ENCODE data around the gene GARIN5B. TPM values are rescaled to one million over a fixed set of nuclear protein-coding genes. Genes with fewer than 3 reads are reported as not detected.

The GARIN5B gene
- total RNA-seq, 1 experiment from 2014 or later: 0.13 TPM

- H3K4me3 Mint-ChIP-seq: no peak overlapping the region
- H3K36me3 Mint-ChIP-seq (ENCODE audit: insufficient read depth in 1 of 3, low read depth in 3 of 3): peaks cover 46 to 67% (median 67%) of the 10 kb centered on the region in 3 experiments; a peak in 6 of 7 replicates
- peak; percentile 52 for DNase-seq
- Histone ChIP-seq H3T11ph (ENCODE audit: low read length) (no peak overlapping the region), H3K9ac (ENCODE audit: extremely low read depth, insufficient read length, low read length) (no peak overlapping the region), H3K4me1 (ENCODE audit: insufficient read depth, low read length) (peaks cover 3% of the 10 kb centered on the region; the same call in 1 of the 2 replicates), H3K23ac (ENCODE audit: insufficient read length, low read depth, low read length) (no peak overlapping the region), H4K5ac (ENCODE audit: insufficient read length, low read depth, low read length) (no peak overlapping the region), H2AK5ac (ENCODE audit: insufficient read length, low read length) (no peak overlapping the region), H3K4ac (ENCODE audit: low read depth, low read length) (no peak overlapping the region), H2AFZ (ENCODE audit: low read length) (no peak overlapping the region), H4K8ac (replicated peaks; ENCODE audit: insufficient read length, low read depth, low read length) (no peak overlapping the region), H3K27ac (ENCODE audit: insufficient read length, low read depth, low read length) (no peak overlapping the region), H3K27me3 (ENCODE audit: insufficient read depth, low read length) (no peaks in the 10 kb centered on the region), H3K4me2 (ENCODE audit: insufficient read depth, insufficient read length, low read length) (no peak overlapping the region), H3K9me3 (ENCODE audit: control insufficient read depth, low read depth, low read length) (no peaks in the 10 kb centered on the region), H3K23me2 (ENCODE audit: insufficient read length, low read depth, low read length, poor library complexity, severe bottlenecking) (no peaks in the 10 kb centered on the region), H4K20me1 (ENCODE audit: control insufficient read depth, insufficient read depth, insufficient read length) (no peaks in the 10 kb centered on the region), H2BK5ac (ENCODE audit: insufficient read length, low read length) (no peak overlapping the region), H3K79me2 (ENCODE audit: insufficient read depth, low read length) (no peaks in the 10 kb centered on the region), H2BK20ac (ENCODE audit: low read depth, low read length, poor library complexity, severe bottlenecking) (no peak overlapping the region), H2BK120ac (ENCODE audit: low read depth, low read length, poor library complexity, severe bottlenecking) (no peak overlapping the region), H2BK15ac (ENCODE audit: low read depth, low read length) (no peak overlapping the region), H3K14ac (ENCODE audit: insufficient read depth, low read length) (no peak overlapping the region), H4K91ac (ENCODE audit: insufficient read length, low read depth, low read length) (no peak overlapping the region), H3K79me1 (ENCODE audit: insufficient read depth, low read depth, low read length, poor library complexity, severe bottlenecking) (no peaks in the 10 kb centered on the region), H2BK12ac (ENCODE audit: insufficient read length, low read depth, low read length) (no peak overlapping the region), H3K18ac (ENCODE audit: insufficient read length, low read depth, low read length) (no peak overlapping the region), H3K56ac (ENCODE audit: insufficient read length, low read depth, low read length) (no peak overlapping the region)
- H3K4me1 Mint-ChIP-seq: peaks cover 11 to 19% of the 10 kb centered on the region in 2 experiments
- H3K27ac Mint-ChIP-seq: peak overlapping the region in 1 of 3 experiments; percentile 68; a peak in 2 of 7 replicates
- no peaks in the 10 kb centered on the region; the same call in 1 of the 2 replicates for H3K27me3 Mint-ChIP-seq (ENCODE audit: low read depth)
- no peak for TF ChIP-seq CTCF (conservative IDR thresholded peaks at IDR 0.05)
- WGBS (ENCODE audit: extremely low coverage, insufficient read length, low lambda C conversion rate): no CpG with 5 or more reads among the region's 17 CpGs
- no peaks in the 10 kb centered on the region for H3K9me3 Mint-ChIP-seq
Measured at GRCh38 chr19:55305983-55306562, 57.0 kb downstream of the GARIN5B start.
